SK-N-MC (cell line): ENCODE data around the gene ROCK2.

Experiments used
- EZH2 ChIP-seq: fragments of 200-600 bp; sonication (generic); IDR thresholded peaks from one replicate; pipeline ENCODE4 v1.6.1; 2017; ENCODE audit warnings: antibody characterized with exemption
- FOXP2 ChIP-seq: optimal IDR thresholded peaks from 2 replicates; pipeline ENCODE3; 2011; ENCODE audit warnings: mild to moderate bottlenecking, moderate library complexity; ENCODE audit not compliant: insufficient read depth; ENCODE audit errors: extremely low read length, control extremely low read depth
- POLR2AphosphoS5 ChIP-seq: IDR thresholded peaks from 2 replicates; pipeline ENCODE4 v1.6.1; 2012; ENCODE audit warnings: mild to moderate bottlenecking, low read depth, low read length, borderline replicate concordance

- TF ChIP-seq POLR2AphosphoS5 (no peak), EZH2 (no peak), FOXP2 (no peak)
Observed at GRCh38 chr2:11163439-11164317, 180.8 kb downstream of the ROCK2 start.
